Fibroblast of mammary gland (primary cell): ENCODE measurements around the gene ANAPC5.
A peak's percentile ranks its signal among the peaks of the same experiment; 100 is the strongest.
"Not testable (repeated sequence)": the region's sequence is repeated elsewhere in the genome, so short reads cannot be mapped to it uniquely, and the experiment has no call there.

ENCODE experiments used
- DNase-seq: peaks from one replicate; pipeline ENCODE4 v3.0.0-alpha.2; 2010; ENCODE audit warnings: low read depth
- H3K4me3 ChIP-seq: 2 replicates; pipeline ENCODE4 v1.5.1; 2011; ENCODE audit warnings: low read depth, mild to moderate bottlenecking, low read length, moderate library complexity; ENCODE audit not compliant: control insufficient read depth
- TF ChIP-seq, protein P1 (sequence below): conservative IDR thresholded peaks from 2 replicates; pipeline ENCODE4 v1.5.1; 2011; ENCODE audit warnings: low read depth, low read length, inconsistent platforms; ENCODE audit not compliant: control insufficient read depth, insufficient read depth

Gene ANAPC5

DNA sequence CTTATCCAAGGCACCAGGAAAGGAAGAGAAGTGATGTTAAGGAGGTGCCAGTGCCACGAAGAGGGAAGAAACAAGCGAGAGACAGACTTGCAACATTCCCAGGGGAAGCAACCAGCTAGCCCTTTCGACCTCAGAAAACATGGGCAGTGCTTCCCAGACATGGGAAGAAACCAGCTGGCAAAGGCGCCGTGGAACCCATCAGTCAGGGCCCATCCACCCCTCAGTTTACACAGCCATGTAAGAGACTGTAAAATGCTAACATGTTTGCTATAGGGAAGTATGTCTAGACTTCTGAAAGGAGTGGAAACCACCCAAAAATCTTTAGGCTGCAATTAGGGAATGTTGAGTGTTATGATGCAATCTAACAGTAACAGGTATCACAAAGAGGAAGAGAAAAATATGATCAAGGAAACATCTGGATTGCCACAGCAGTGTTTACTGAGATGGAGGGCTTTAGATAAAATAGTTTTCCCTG, 26.3 kb downstream of the ANAPC5 start:
- H3K4me3 ChIP-seq = no peak overlapping the region
- DNase-seq = no peak
- TF ChIP-seq, protein P1, sequence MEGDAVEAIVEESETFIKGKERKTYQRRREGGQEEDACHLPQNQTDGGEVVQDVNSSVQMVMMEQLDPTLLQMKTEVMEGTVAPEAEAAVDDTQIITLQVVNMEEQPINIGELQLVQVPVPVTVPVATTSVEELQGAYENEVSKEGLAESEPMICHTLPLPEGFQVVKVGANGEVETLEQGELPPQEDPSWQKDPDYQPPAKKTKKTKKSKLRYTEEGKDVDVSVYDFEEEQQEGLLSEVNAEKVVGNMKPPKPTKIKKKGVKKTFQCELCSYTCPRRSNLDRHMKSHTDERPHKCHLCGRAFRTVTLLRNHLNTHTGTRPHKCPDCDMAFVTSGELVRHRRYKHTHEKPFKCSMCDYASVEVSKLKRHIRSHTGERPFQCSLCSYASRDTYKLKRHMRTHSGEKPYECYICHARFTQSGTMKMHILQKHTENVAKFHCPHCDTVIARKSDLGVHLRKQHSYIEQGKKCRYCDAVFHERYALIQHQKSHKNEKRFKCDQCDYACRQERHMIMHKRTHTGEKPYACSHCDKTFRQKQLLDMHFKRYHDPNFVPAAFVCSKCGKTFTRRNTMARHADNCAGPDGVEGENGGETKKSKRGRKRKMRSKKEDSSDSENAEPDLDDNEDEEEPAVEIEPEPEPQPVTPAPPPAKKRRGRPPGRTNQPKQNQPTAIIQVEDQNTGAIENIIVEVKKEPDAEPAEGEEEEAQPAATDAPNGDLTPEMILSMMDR = no peak

GRCh38 chr12:121323908-121324307, 28.3 kb downstream of the ANAPC5 start:
- no peak overlapping the region for H3K4me3 ChIP-seq
- DNase-seq = no peak
- TF ChIP-seq, protein P1 = no peak

DNA sequence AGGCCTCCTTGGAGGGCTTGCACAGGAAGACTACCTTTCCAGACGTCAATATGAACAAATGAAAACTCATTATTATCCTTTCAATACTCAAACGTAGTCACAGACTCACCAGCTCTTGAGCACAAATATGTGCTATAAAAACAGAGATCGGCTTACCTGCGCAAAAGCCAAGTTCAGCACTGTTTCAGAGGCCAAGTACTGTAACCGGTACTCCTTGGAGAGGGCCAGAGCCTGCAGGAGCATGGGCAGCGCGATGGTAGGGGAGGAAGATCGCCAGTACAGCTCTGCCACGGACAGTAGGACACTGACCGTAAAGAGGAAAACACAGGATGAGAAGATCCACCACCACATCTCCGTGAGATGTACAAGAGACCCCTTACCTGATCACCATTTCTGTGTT, 34.1 kb downstream of the ANAPC5 start:
- TF ChIP-seq, protein P1 = no peak
- H3K4me3 ChIP-seq = no peak overlapping the region
- no peak for DNase-seq

DNA sequence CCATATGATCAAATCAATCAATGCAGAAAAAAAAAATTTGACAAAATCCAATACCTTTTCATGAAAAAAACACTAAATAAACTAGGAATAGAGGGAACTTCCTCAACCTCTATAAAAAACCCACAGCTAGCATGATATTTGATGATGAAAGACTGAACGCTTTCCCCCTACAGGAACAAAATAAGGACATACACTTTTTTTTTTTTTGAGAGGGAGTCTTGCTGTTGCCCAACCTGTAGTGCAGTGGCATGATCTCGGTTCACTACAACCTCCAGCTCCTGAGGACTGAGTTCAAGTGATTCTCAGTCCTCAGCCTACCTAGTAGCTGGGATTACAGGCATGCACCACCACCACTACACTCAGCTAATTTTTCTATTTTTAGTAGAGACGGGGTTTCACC, 37.8 kb downstream of the ANAPC5 start:
- TF ChIP-seq, protein P1 = no peak
- no peak overlapping the region for H3K4me3 ChIP-seq
- no peak for DNase-seq

DNA sequence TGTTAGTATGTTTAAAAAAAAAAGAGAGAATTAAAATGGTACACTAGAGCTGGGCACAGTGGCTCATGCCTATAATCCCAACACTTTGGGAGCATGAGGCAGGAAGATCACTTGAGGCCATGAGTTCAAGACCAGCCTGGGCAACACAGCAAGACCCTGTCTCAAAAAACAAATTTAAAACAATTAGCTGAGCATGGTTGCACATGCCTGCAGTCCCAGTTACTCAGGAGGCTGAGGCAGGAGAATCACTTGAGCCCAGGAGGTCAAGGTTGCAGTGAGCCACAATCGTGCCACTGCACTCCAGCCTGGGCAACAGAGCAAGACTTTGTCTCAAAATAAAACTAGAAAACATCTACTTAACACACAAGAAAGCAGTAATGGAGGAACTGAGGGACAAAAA, 42.0 kb downstream of the ANAPC5 start:
- not testable (repeated sequence) for DNase-seq, H3K4me3 ChIP-seq

DNA sequence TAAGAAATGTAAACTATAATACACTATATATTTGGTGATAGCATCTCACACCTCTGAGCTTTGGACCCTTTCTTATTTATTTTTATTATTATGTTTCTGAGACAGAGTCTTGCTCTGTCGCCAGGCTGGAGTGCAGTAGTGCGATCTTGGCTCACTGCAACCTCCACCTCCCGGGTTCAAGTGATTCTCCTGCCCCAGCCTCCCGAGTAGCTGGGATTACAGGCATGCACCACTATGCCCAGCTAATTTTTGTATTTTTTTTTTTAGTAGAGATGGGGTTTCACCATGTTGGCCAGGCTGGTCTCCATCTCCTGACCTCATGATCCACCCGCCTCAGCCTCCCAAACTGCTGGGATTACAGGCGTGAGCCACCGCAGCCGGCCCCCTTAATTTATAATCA, 44.8 kb downstream of the ANAPC5 start:
- not testable (repeated sequence) for H3K4me3 ChIP-seq, DNase-seq

DNA sequence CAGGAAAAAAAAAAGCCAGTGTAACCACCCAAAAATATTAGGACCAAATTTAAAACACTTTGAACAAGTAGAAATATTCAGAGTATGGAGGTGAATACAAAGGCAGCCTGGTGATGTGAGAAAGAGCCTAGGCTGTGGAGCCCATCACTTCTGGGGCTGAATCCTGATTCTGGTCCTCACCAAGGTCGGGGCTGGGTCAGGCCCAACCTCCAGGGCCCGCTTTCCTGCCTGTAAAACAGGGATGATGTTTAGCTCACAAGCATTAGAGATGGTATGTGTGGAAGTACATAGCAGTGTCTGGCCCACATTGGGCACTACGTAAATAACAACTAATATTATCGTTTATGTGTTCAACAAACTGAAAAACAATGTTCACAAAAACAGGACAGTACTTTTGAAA, 47.9 kb downstream of the ANAPC5 start:
- no peak overlapping the region for H3K4me3 ChIP-seq
- TF ChIP-seq, protein P1 = no peak
- no peak for DNase-seq

GRCh38 chr12:121301876-121302275, 50.3 kb downstream of the ANAPC5 start:
- DNase-seq = peak; percentile 25
- TF ChIP-seq, protein P1 = no peak
- no peak overlapping the region for H3K4me3 ChIP-seq
